IPS-18c (cell line): ENCODE results near the gene FBXO41.

ENCODE experiments used
- H3K4me3 ChIP-seq: 2 replicates; pipeline ENCODE4 v1.7.0; 2013; ENCODE audit warnings: low read depth, mild to moderate bottlenecking, low read length, moderate library complexity; ENCODE audit not compliant: insufficient read depth
- H3K9me3 ChIP-seq: one replicate; pipeline ENCODE4 v1.6.1; 2013; ENCODE audit warnings: mild to moderate bottlenecking, low read length, moderate library complexity; ENCODE audit not compliant: control insufficient read depth, insufficient read depth

FBXO41 gene

DNA sequence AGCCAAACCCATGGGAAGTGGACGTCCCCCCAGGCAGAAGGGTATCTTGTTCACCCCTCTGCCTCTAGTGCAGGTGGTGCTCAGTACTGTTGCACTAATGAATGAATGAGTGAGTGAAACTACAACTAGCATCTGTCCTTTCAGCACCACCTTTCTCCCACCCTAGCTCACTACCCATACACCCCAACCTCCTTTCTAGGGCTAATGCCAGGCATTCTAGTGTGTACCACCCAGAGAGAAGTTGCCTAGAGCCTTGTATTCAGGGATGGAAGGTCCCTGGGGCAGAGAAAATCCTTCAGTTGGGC, 27.7 kb downstream of the FBXO41 start:
- Histone ChIP-seq H3K4me3 (no peak overlapping the region), H3K9me3 (no peaks in the 10 kb centered on the region)

DNA sequence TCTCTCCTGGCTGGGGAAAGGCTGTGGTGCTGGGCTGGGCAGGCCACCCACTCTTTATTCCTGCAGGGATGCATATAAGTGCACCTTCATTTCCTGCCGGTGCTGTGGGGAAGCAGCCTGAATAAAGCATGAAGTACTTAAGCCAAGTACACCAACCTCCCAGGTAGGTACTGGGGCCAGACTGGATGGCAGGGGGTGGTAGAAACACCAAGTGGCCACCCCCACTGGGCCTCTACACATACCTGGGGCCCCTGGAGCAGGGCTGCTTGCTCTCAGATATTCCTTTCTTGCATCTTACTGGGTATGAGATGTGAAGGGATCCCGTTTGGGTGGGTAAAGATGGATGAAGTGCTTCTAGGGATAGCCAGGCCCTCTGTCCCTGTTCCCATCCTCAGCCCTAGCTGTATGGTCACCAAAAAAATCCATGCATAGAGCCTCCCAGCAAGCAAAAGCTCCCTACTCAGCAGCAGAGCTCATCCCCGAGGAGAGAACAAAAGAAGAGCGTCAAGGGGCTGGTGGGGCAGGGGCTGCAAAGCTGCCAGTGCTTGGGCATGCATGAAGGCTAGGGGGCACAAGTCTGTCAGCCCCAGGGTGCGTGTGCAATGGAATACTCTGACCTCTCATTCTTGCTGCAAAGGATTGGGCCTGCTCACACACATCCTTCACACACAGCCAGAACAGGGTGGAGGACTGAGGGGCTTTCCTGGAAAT, 28.2 kb downstream of the FBXO41 start:
- Histone ChIP-seq H3K9me3 (no peaks in the 10 kb centered on the region), H3K4me3 (no peak overlapping the region)

- no peak overlapping the region; the same call in 1 of the 2 replicates for H3K4me3 ChIP-seq
- no peaks in the 10 kb centered on the region for H3K9me3 ChIP-seq
These were observed 29.2 kb downstream of the FBXO41 start for GRCh38 chr2:73255007-73255644.

DNA sequence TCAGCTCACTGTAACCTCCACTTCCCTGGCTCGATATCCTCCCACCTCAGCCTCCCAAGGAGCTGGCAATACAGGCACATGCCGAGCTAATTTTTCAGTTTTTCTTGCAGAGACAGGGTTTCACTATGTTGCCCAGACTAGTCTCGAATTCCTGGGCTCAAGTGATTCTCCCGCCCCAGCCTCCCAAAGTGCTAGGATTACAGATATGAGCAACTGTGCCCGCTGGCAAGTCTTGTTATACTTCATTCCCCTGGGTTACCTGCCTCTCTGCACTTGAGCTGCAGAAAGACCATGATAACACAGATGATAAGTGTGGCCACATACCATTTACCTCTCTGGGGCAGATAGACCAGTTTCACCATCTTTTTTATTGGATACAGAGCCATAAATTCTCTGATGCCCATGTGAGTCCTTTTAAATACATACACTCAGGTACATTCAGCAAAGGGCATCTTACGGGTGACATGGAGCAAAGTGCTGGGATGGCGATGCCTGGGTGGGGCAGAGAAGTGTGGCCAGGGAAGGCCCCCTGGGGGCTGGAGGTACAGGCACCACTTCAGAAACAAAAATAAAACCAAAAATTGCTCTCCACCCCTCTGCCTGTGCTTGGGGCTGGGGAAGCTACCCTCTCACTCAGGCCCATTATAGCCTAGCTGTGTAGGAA, 29.8 kb downstream of the FBXO41 start:
- no peaks in the 10 kb centered on the region for H3K9me3 ChIP-seq
- H3K4me3 ChIP-seq = no peak overlapping the region; the same call in 1 of the 2 replicates

GRCh38 chr2:73253901-73254300, 30.4 kb downstream of the FBXO41 start:
- Histone ChIP-seq H3K9me3 (no peaks in the 10 kb centered on the region), H3K4me3 (no peak overlapping the region)

DNA sequence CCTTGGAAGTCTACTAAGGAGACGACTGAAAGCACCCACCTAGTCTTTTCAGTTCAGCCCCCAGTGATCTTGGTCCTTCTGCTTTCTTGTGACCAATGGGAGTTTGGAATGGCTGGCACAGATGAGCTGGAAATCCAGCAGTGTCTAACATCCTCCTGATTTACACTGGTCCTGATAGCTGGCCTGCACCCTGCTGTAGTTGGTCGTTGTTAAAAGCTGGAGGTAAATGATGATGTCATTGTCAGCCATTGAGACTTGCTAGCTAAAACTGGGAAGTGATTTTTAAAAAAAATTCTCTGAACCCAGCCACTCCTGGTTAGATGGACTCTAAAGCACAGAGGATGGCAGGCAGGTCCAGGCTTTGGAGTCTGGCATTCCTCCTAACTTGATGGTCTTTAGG, 30.9 kb downstream of the FBXO41 start:
- no peak overlapping the region for H3K4me3 ChIP-seq
- H3K9me3 ChIP-seq = no peaks in the 10 kb centered on the region

DNA sequence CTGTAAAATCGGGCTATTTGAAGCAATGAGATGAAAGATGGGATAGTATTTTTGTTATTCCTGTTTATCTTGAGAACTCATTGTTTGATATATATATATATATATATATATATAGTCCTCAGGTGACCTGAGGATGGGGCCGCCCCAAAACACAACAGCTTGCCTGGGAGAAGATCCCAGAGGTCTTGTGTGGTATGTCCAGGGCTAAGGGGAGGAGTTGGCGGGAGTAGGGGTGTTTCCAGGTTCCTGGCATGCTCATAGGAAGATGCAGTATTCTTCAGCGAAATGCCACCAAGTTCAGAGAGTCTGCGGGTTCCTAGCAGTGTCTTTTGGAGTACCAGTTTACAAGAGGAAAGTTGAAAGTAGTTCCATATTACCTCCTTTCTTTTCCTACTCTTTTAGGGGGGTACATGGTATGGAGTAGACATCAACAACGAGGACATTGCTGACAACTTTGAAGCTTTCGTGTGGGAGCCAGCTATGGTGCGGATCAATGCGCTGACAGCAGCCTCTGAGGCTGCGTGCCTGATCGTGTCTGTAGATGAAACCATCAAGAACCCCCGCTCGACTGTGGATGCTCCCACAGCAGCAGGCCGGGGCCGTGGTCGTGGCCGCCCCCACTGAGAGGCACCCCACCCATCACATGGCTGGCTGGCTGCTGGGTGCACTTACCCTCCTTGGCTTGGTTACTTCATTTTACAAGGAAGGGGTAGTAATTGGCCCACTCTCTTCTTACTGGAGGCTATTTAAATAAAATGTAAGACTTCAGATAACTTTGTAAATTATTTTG, 31.8 kb downstream of the FBXO41 start:
- Histone ChIP-seq H3K9me3 (no peaks in the 10 kb centered on the region), H3K4me3 (no peak overlapping the region)

GRCh38 chr2:73250872-73251846, 33.1 kb downstream of the FBXO41 start:
- Histone ChIP-seq H3K4me3 (no peak overlapping the region), H3K9me3 (no peaks in the 10 kb centered on the region)

DNA sequence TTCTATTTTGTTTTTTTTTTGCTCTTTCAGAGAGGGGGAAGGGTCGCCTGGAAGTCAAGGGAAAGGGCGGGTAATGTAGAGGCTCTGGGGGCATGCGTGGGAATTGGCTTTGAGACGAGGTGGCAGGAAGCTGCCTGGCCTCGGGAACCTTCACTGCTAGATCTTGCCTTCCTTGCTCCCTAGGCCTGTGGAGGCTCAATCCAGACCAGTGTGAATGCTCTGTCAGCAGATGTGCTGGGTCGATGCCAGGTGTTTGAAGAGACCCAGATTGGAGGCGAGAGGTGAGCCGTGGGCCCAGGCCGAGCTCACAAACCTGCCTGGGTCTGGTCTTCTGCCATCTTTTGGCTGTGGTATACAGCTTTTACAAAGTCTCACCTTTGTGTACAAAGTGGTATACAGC, 34.6 kb downstream of the FBXO41 start:
- Histone ChIP-seq H3K4me3 (no peak overlapping the region), H3K9me3 (no peaks in the 10 kb centered on the region)

GRCh38 chr2:73246850-73247249, 37.4 kb downstream of the FBXO41 start:
- H3K4me3 ChIP-seq = no peak overlapping the region

DNA sequence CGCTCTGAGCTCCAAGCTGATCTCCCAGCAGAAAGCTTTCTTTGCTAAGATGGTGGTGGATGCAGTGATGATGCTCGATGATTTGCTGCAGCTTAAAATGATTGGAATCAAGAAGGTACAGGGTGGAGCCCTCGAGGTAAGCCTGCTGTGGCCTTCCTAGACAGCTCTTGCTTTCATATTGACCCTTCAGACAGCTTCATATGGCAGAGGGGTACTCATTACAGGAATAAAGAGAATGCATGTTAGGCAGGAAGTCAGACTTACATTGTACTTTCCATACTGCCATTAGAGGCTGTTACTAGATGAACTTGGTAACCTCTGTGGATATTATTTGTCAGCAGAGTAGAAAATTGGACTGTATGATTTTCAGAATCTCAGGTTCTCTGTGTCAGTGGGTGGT, 39.7 kb downstream of the FBXO41 start:
- no peaks in the 10 kb centered on the region for H3K9me3 ChIP-seq
- no peak overlapping the region for H3K4me3 ChIP-seq

More at GRCh38 chr2:73246850-73247249, 37.4 kb downstream of the FBXO41 start:
- H3K9me3 ChIP-seq = no peaks in the 10 kb centered on the region

DNA sequence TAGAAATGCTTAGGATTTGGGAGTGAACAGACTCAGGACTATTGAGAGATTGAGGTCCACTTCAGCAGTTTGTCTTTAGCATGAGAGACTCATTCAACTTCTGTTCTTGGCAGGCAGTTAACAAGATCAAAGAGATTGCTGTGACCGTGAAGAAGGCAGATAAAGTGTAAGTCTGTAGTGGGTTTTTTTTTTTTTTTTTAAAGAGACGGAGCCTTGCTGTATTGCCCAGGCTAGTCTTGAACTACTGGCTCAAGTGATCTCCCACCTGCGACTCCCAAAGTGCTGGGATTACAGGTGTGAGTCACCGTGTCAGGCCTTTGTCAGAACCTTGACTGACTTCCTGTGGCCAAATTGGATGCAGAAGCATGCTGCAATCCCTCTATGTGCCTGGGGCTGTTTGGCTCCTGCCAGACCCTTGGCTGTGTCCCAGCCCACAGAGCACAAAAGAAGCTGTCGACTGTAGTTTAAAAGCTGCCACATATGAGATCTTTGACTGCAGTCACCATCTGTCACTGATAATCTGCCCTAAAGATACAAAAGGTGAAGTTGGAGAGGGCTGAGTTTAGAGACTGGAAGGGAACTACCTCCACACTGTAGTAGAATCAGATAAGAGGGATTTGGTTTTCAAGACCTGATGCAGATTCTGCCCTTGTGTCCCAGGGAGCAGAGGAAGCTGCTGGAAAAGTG, 40.3 kb downstream of the FBXO41 start:
- Histone ChIP-seq H3K9me3 (no peaks in the 10 kb centered on the region), H3K4me3 (no peak overlapping the region)

DNA sequence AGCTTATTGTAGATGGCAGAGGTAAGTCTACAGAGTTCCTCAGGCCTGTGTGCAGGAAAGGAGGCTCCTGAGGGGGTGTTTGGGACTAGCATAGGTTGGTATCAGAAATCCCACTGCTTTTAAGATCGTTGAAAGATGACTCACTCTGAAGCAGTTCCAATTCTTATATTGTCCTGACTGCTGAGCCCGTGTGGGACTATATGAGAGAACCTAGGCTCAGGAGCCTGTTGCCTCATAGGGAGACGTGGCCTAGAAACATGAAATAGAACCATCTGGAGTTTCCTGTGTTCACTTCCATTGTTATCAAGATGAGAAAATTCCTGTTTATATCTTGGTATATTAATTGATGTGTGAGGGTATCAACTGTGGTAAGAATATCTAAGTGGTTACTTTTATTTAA, 44.5 kb downstream of the FBXO41 start:
- H3K9me3 ChIP-seq = no peaks in the 10 kb centered on the region
- H3K4me3 ChIP-seq = no peak overlapping the region

DNA sequence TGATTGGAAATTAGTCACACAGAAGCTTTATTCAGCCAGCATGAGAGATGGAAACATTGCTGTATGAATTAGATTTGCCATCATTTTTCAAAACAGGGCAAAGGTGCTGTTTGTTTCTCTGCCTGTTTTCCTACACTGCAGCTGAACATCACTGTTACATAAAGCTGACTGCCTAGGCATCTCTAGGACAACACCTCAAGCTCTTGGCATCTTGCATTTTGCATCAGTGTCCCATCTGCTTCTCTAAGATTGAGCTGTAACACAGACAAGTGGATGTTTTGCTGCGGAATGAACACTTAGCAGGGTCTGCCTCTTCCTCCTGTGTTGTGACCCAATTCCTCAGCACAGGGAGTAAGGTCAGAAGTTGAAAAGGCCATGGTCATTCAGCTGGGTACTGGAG, 45.3 kb downstream of the FBXO41 start:
- no peak overlapping the region for H3K4me3 ChIP-seq
- no peaks in the 10 kb centered on the region for H3K9me3 ChIP-seq

DNA sequence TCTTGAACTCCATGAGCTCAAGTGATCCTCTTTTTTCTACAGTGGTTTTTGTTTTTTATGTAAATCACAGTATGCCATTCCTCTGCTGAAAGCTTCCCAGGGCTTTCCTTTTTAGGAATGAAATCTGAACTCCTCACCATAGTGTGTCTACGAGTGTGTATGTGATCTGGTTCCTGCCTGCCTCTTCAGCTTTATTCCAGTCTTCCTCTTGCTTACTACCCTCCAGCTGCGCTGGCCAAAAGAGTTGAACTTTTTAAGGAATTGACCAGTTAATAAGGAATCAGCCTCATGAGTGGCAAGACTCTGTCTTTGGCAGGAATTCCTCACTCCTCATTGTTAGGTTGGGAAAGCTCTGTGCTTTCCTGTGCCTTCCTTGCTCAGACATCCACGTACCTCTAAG, 46.1 kb downstream of the FBXO41 start:
- no peak overlapping the region for H3K4me3 ChIP-seq
- H3K9me3 ChIP-seq = no peaks in the 10 kb centered on the region

- Histone ChIP-seq H3K4me3 (no peak overlapping the region), H3K9me3 (no peaks in the 10 kb centered on the region)
These were observed 47.1 kb downstream of the FBXO41 start for GRCh38 chr2:73237168-73237567.
